Measurements from ENCODE around the gene ICOS.
"Not testable (repeated sequence)": the region's sequence is repeated elsewhere in the genome, so short reads cannot be mapped to it uniquely, and the experiment has no call there.

ICOS gene

GRCh38 chr2:203934711-203935438 is 1.7 kb upstream of the ICOS start:
- Mint-ChIP-seq H3K4me1 (peaks cover 69% of the 10 kb centered on the region), H3K4me3 (peak overlapping the region; percentile 72), H3K36me3 (ENCODE audit: low read depth) (peaks cover 55% of the 10 kb centered on the region), H3K9me3 (peaks cover 18% of the 10 kb centered on the region), H3K27ac (peak overlapping the region; percentile 99), H3K27me3 (peaks cover 4% of the 10 kb centered on the region)
- ATAC-seq (no peak), DNase-seq (no peak)

- peaks cover 70% of the 10 kb centered on the region for H3K4me1 Mint-ChIP-seq
- DNase-seq (no peak), ATAC-seq (no peak)
- no peak overlapping the region for H3K4me3 Mint-ChIP-seq
- H3K36me3 Mint-ChIP-seq (ENCODE audit: low read depth) = peaks cover 61% of the 10 kb centered on the region
- peaks cover 16% of the 10 kb centered on the region for H3K9me3 Mint-ChIP-seq
- peak overlapping the region; percentile 67 for H3K27ac Mint-ChIP-seq
- H3K27me3 Mint-ChIP-seq = peaks cover 4% of the 10 kb centered on the region
These were observed 995 bp upstream of the ICOS start for GRCh38 chr2:203935568-203935967.

- Mint-ChIP-seq H3K9me3 (peaks cover 5% of the 10 kb centered on the region), H3K4me3 (peak overlapping the region; percentile 95), H3K27me3 (peaks cover 4% of the 10 kb centered on the region), H3K36me3 (ENCODE audit: low read depth) (peaks cover 61% of the 10 kb centered on the region), H3K4me1 (peaks cover 70% of the 10 kb centered on the region), H3K27ac (peak overlapping the region; percentile 86)
- no peak for ATAC-seq
- DNase-seq = no peak
These were observed 386 bp downstream of the ICOS start for GRCh38 chr2:203936949-203937348.

GRCh38 chr2:203937788-203938187 is 1.2 kb downstream of the ICOS start:
- DNase-seq (no peak), ATAC-seq (no peak)
- Mint-ChIP-seq H3K27ac (peak overlapping the region; percentile 86), H3K9me3 (peaks cover 5% of the 10 kb centered on the region), H3K27me3 (peaks cover 4% of the 10 kb centered on the region), H3K4me1 (peaks cover 69% of the 10 kb centered on the region), H3K4me3 (peak overlapping the region; percentile 95), H3K36me3 (ENCODE audit: low read depth) (peaks cover 61% of the 10 kb centered on the region)

GRCh38 chr2:203940039-203940438 is 3.5 kb downstream of the ICOS start:
- H3K9me3 Mint-ChIP-seq = peaks cover 4% of the 10 kb centered on the region
- H3K36me3 Mint-ChIP-seq (ENCODE audit: low read depth) = peaks cover 74% of the 10 kb centered on the region
- peak overlapping the region; percentile 95 for H3K4me3 Mint-ChIP-seq
- ATAC-seq (no peak), DNase-seq (no peak)
- H3K27ac Mint-ChIP-seq = peak overlapping the region; percentile 86
- H3K27me3 Mint-ChIP-seq = no peaks in the 10 kb centered on the region
- peaks cover 69% of the 10 kb centered on the region for H3K4me1 Mint-ChIP-seq

GRCh38 chr2:203943493-203944382 is 7.2 kb downstream of the ICOS start:
- peak overlapping the region; percentile 29 for H3K4me3 Mint-ChIP-seq
- not testable (repeated sequence) for H3K27me3 Mint-ChIP-seq, H3K9me3 Mint-ChIP-seq, ATAC-seq, DNase-seq
- H3K36me3 Mint-ChIP-seq (ENCODE audit: low read depth) = peaks cover 79% of the 10 kb centered on the region
- peaks cover 90% of the 10 kb centered on the region for H3K4me1 Mint-ChIP-seq
- H3K27ac Mint-ChIP-seq = peak overlapping the region; percentile 61

- H3K27ac Mint-ChIP-seq = peak overlapping the region; percentile 57
- H3K4me1 Mint-ChIP-seq = peaks cover 92% of the 10 kb centered on the region
- no peaks in the 10 kb centered on the region for H3K27me3 Mint-ChIP-seq
- no peak for ATAC-seq
- no peaks in the 10 kb centered on the region for H3K9me3 Mint-ChIP-seq
- peak overlapping the region; percentile 27 for H3K4me3 Mint-ChIP-seq
- DNase-seq = no peak
- peaks cover 51% of the 10 kb centered on the region for H3K36me3 Mint-ChIP-seq (ENCODE audit: low read depth)
These were observed 12.2 kb downstream of the ICOS start for GRCh38 chr2:203948733-203949132.

GRCh38 chr2:203949228-203949627 is 12.7 kb downstream of the ICOS start:
- Mint-ChIP-seq H3K4me1 (peaks cover 89% of the 10 kb centered on the region), H3K27ac (peak overlapping the region; percentile 57), H3K9me3 (no peaks in the 10 kb centered on the region), H3K4me3 (peak overlapping the region; percentile 27), H3K27me3 (no peaks in the 10 kb centered on the region), H3K36me3 (ENCODE audit: low read depth) (peaks cover 47% of the 10 kb centered on the region)
- ATAC-seq = peak; percentile 35
- DNase-seq = no peak

- Mint-ChIP-seq H3K4me3 (peak overlapping the region; percentile 75), H3K9me3 (no peaks in the 10 kb centered on the region), H3K4me1 (peaks cover 70% of the 10 kb centered on the region), H3K27ac (peak overlapping the region; percentile 79), H3K36me3 (ENCODE audit: low read depth) (peaks cover 47% of the 10 kb centered on the region), H3K27me3 (no peaks in the 10 kb centered on the region)
- no peak for DNase-seq
- ATAC-seq = peak; percentile 78
These were observed 14.9 kb downstream of the ICOS start for GRCh38 chr2:203951366-203951902.

GRCh38 chr2:203959265-203959664 is 22.7 kb downstream of the ICOS start:
- no peak for ATAC-seq
- H3K4me3 Mint-ChIP-seq = no peak overlapping the region
- DNase-seq = no peak
- peak overlapping the region; percentile 0 for H3K27ac Mint-ChIP-seq
- H3K9me3 Mint-ChIP-seq = no peaks in the 10 kb centered on the region
- peaks cover 25% of the 10 kb centered on the region for H3K4me1 Mint-ChIP-seq
- H3K27me3 Mint-ChIP-seq = no peaks in the 10 kb centered on the region
- peaks cover 65% of the 10 kb centered on the region for H3K36me3 Mint-ChIP-seq (ENCODE audit: low read depth)

GRCh38 chr2:203959672-203960071 is 23.1 kb downstream of the ICOS start:
- no peaks in the 10 kb centered on the region for H3K27me3 Mint-ChIP-seq
- DNase-seq (no peak), ATAC-seq (no peak)
- peak overlapping the region; percentile 0 for H3K27ac Mint-ChIP-seq
- H3K36me3 Mint-ChIP-seq (ENCODE audit: low read depth) = peaks cover 62% of the 10 kb centered on the region
- H3K4me1 Mint-ChIP-seq = peaks cover 22% of the 10 kb centered on the region
- no peaks in the 10 kb centered on the region for H3K9me3 Mint-ChIP-seq
- no peak overlapping the region for H3K4me3 Mint-ChIP-seq

GRCh38 chr2:203960811-203961210 is 24.2 kb downstream of the ICOS start:
- H3K36me3 Mint-ChIP-seq (ENCODE audit: low read depth) = peaks cover 51% of the 10 kb centered on the region
- no peak overlapping the region for H3K4me3 Mint-ChIP-seq

GRCh38 chr2:203965190-203965589 is 28.6 kb downstream of the ICOS start:
- H3K9me3 Mint-ChIP-seq, H3K4me1 Mint-ChIP-seq, H3K4me3 Mint-ChIP-seq, ATAC-seq, DNase-seq, H3K27ac Mint-ChIP-seq, H3K27me3 Mint-ChIP-seq: not testable (repeated sequence)
- H3K36me3 Mint-ChIP-seq (ENCODE audit: low read depth) = peaks cover 15% of the 10 kb centered on the region

More at GRCh38 chr2:203960811-203961210, 24.2 kb downstream of the ICOS start:
- no peak for DNase-seq
- H3K27me3 Mint-ChIP-seq = no peaks in the 10 kb centered on the region
- no peak overlapping the region for H3K27ac Mint-ChIP-seq
- H3K4me1 Mint-ChIP-seq = peaks cover 22% of the 10 kb centered on the region
- no peak for ATAC-seq
- no peaks in the 10 kb centered on the region for H3K9me3 Mint-ChIP-seq

- Mint-ChIP-seq H3K4me3 (no peak overlapping the region), H3K27me3 (no peaks in the 10 kb centered on the region), H3K4me1 (no peaks in the 10 kb centered on the region), H3K36me3 (ENCODE audit: low read depth) (peaks cover 2% of the 10 kb centered on the region), H3K9me3 (no peaks in the 10 kb centered on the region), H3K27ac (no peak overlapping the region)
- DNase-seq = no peak
- ATAC-seq = no peak
These were observed 34.7 kb downstream of the ICOS start for GRCh38 chr2:203971251-203971650.

Data from activated naive CD8-positive, alpha-beta T cell treated with anti-CD3 and anti-CD28 coated beads, Interleukin-2, amount 50 U/mL, for 24 hours (primary cell).